GM04504 (cell line): ENCODE results near the gene BEX3.

ENCODE experiments used
- DNase-seq: peaks from one replicate; pipeline ENCODE4 v3.0.0-alpha.2; 2012; ENCODE audit warnings: low read depth

BEX3 gene

DNA sequence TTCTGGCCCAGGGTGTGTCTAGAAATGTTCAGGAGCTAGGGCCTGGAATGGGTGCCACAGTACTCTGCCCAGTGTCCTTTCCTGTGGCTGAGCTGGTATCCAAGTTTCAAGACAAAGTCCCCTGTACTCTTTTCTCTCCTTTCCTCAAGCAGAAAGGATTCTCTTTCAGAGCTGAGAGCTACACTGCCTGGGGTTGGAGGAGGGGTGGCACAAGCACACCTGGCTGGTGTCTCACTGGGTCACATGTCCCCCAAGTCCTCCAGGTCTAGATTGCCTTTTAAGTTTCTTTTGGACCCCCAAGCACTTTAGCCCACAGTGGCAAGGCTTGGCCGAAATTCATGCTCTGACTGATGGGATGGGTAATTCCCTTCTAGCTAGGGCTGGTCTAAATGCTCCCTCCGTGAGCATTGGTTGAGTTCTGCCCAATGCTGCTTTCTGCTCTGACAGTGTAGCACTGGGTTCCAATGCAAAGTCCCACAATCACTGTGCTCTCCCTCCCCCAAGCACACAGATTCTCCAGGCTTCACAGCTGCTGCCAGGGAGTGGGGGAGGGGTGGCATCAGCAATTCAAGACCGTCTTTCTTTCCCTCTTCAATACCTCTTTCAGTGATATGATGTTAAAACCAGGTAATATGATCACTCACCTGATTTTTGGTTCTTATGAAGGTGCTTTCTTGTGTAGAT, 47.8 kb downstream of the BEX3 start:
- no peak for DNase-seq
